GM12878 (cell line): ENCODE measurements around the gene STAB2. TPM values are rescaled to one million over a fixed set of nuclear protein-coding genes. Genes with fewer than 3 reads are reported as not detected.

Experiments
- ATAC-seq: fragments of 200-7000 bp; cut with Tn5 transposase; 3 replicates; pipeline ENCODE4 v1.9.1; 2020; ENCODE audit warnings: mild to moderate bottlenecking, moderate library complexity
- BruUV-seq: library from RNA; stranded (reverse); fragments of 400-500 nt; replicated peaks from 2 replicates; lab custom pipeline; 2021; lab: Mats Ljungman, UMichigan
- CTCF ChIA-PET: fragments of 300-600 bp; sonication (Branson Sonifier 250); formaldehyde crosslinking; extraction: SDS; loops from one replicate; lab custom pipeline; 2021; ENCODE audit warnings: inconsistent platforms; lab: Yijun Ruan, JAX
- POLR2A ChIA-PET: fragments of 350-600 bp; formaldehyde crosslinking; extraction: SDS; loops from one replicate; lab custom pipeline; 2021; ENCODE audit warnings: inconsistent platforms; lab: Charles Lee
- RAD21 ChIA-PET: fragments of 300-600 bp; sonication (Branson Sonifier 250); formaldehyde crosslinking; loops from one replicate; lab custom pipeline; 2023; ENCODE audit warnings: antibody characterized with exemption; ENCODE audit not compliant: unreplicated experiment; lab: Charles Lee
- SMC1A ChIA-PET: fragments of 300-600 bp; sonication (Branson Sonifier 250); formaldehyde crosslinking; loops from one replicate; lab custom pipeline; 2023; ENCODE audit not compliant: unreplicated experiment, uncharacterized antibody; lab: Charles Lee
- DNase-seq: peaks from one replicate; pipeline ENCODE4 v3.0.0-alpha.2; 2011; ENCODE audit warnings: low read depth, low spot score
- FAIRE-seq: peaks from 3 replicates; lab custom pipeline; 2011; peaks lifted over from hg19 to GRCh38; lab: Jason Lieb, UNC
- H2AFZ ChIP-seq: 2 replicates; pipeline ENCODE4 v1.6.0; 2011; ENCODE audit warnings: low read depth, low read length, control low read depth; ENCODE audit not compliant: control insufficient read depth
- H3K27ac ChIP-seq: 2 replicates; pipeline ENCODE4 v1.5.1; 2011; ENCODE audit warnings: control low read depth; ENCODE audit not compliant: control insufficient read depth, insufficient read depth
- H3K27me3 ChIP-seq, 2 experiments: replicated peaks in 1 of 2; 2 replicates each; pipeline versions ENCODE4 v1.6.0 to v1.6.1; 2011; ENCODE audit warnings: low read length in 1 of 2; ENCODE audit not compliant: control insufficient read depth in 2 of 2, insufficient read depth in 2 of 2
- H3K36me3 ChIP-seq, 2 experiments: 2 replicates each; pipeline ENCODE4 v1.5.1; 2011; ENCODE audit warnings: low read length in 1 of 2; ENCODE audit not compliant: control insufficient read depth in 2 of 2, insufficient read depth in 2 of 2
- H3K4me1 ChIP-seq: 2 replicates; pipeline ENCODE4 v1.6.1; 2011; ENCODE audit warnings: mild to moderate bottlenecking, low read length, moderate library complexity, mixed read lengths; ENCODE audit not compliant: control insufficient read depth, insufficient read depth
- H3K4me2 ChIP-seq: 2 replicates; pipeline ENCODE4 v1.6.0; 2011; ENCODE audit warnings: control low read depth; ENCODE audit not compliant: control insufficient read depth, insufficient read depth
- H3K4me3 ChIP-seq: fragments of 200-600 bp; sonication (generic); 2 replicates; pipeline ENCODE4 v1.5.1; 2016
- H3K79me2 ChIP-seq: 2 replicates; pipeline ENCODE4 v1.6.0; 2011; ENCODE audit warnings: low read length; ENCODE audit not compliant: control insufficient read depth, insufficient read depth
- H3K9ac ChIP-seq: 2 replicates; pipeline ENCODE4 v1.8.0; 2011; ENCODE audit warnings: low read length, control low read depth, mixed read lengths; ENCODE audit not compliant: control insufficient read depth, insufficient read depth
- H3K9me3 ChIP-seq: replicated peaks from 3 replicates; pipeline ENCODE4 v1.5.1; 2011; ENCODE audit warnings: mild to moderate bottlenecking, low read length; ENCODE audit not compliant: control insufficient read depth, insufficient read depth
- H4K20me1 ChIP-seq: 2 replicates; pipeline ENCODE4 v1.6.0; 2011; ENCODE audit not compliant: control insufficient read depth, insufficient read depth
- BCL11A ChIP-seq: IDR thresholded peaks from 2 replicates; pipeline ENCODE4 v1.6.1; 2011; ENCODE audit warnings: low read depth, low read length
- CBFB ChIP-seq: IDR thresholded peaks from 2 replicates; pipeline ENCODE4 v1.6.1; 2016; ENCODE audit warnings: antibody characterized with exemption, low read depth
- CEBPZ ChIP-seq: fragments of 150-350 bp; IDR thresholded peaks from 2 replicates; pipeline ENCODE4 v1.6.1; 2016; ENCODE audit warnings: low read depth, low read length
- GATAD2B ChIP-seq: fragments of 450-650 bp; conservative IDR thresholded peaks from 2 replicates; pipeline ENCODE4 v1.6.1; 2017; ENCODE audit warnings: low read depth, mild to moderate bottlenecking, moderate library complexity
- PKNOX1 ChIP-seq: fragments of 450-650 bp; IDR thresholded peaks from 2 replicates; pipeline ENCODE4 v1.6.1; 2016; ENCODE audit warnings: mild to moderate bottlenecking
- POU2F2 ChIP-seq: IDR thresholded peaks from 3 replicates; pipeline ENCODE4 v1.6.1; 2011; ENCODE audit warnings: low read depth, mild to moderate bottlenecking, low read length, borderline replicate concordance
- ZNF592 ChIP-seq: fragments of 450-650 bp; IDR thresholded peaks from 2 replicates; pipeline ENCODE4 v1.6.1; 2017; ENCODE audit warnings: mild to moderate bottlenecking, moderate library complexity
- WGBS: methylation state at CpG from one replicate; pipeline ENCODE4 v1.1.6; 2016; ENCODE audit warnings: low lambda C conversion rate; ENCODE audit not compliant: insufficient replicate concordance, insufficient coverage; ENCODE audit errors: missing lambda C conversion rate; 5-methylcytosine and 5-hydroxymethylcytosine counted together
- in situ Hi-C: fragments of 300-500 bp; cut with MboI; formaldehyde crosslinking; loops from 9 replicates; pipeline ENCODE4 v1.14.3; 2018; ENCODE audit warnings: mixed read lengths
- intact Hi-C: fragments of 100-400 bp; cut with micrococcal nuclease; formaldehyde crosslinking; loops from one replicate; pipeline ENCODE4 v1.14.2; 2022; ENCODE audit not compliant: unreplicated experiment
- polyA plus RNA-seq, 11 experiments: library from polyadenylated mRNA; depleted of rRNA in 4 of 11; unstranded in 6 of 11; stranded (reverse) in 5 of 11; fragments of >200 nt; fragmentation: Nextera tagmentation in 4 of 11; fragmentation: Illumina TruSeq in 1 of 11; extraction: Ambion mirVana in 4 of 11; extraction: Trizol in 1 of 11; gene quantifications; 1 replicate in 1 of 11; 2 replicates in 10 of 11; pipeline versions ENCODE4 v1.2.1 to v1.2.3, GENCODE V29; 2011 to 2016; ENCODE audit warnings: inconsistent platforms in 2 of 11, missing spikeins in 2 of 11, low read depth in 1 of 11
- total RNA-seq, 4 experiments: library from RNA; depleted of rRNA in 3 of 4; stranded (reverse); fragments of >200 nt in 3 of 4; fragmentation: Illumina TruSeq in 1 of 4; extraction: Trizol in 1 of 4; gene quantifications; 2 replicates each; pipeline versions ENCODE4 v1.2.1 to v1.2.3, GENCODE V29; 2013 to 2021
- TF ChIP-seq, protein P1 (sequence below): fragments of 450-650 bp; IDR thresholded peaks from 2 replicates; pipeline ENCODE4 v1.6.1; 2017; ENCODE audit warnings: borderline replicate concordance

Gene STAB2
- total and polyA plus RNA-seq, 10 of the 15 experiments (the other 5 are each of a cell fraction or from before 2014, with no cell fraction given) = 0.37 TPM; not detected in 9

DNA sequence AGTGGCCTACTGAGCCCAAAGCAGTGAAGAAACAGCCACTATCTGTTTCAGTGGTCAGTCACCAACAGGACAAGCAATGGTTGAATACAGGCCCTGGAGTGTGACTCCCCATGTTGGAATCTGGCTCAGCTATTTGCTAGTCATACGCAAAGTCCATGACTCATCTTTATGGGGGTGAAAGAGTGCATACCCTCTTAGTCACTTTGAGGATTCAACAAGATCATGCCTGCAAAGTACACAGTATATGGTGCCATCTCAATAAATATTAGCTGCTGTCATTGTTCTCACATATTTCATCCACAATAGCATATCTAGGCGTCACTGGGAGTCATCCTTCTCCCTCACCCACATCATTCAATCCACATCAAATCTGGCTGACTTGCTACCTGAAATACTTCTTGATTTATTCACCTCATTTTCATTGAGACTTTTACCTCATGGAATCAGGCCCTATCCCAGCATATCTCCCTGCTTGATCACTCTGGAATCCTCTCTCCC lies 26.4 kb upstream of the STAB2 start:
- Histone ChIP-seq H3K9ac (no peak overlapping the region), H3K9me3 (no peaks in the 10 kb centered on the region; the same call in 1 of the 3 replicates), H3K36me3 (no peaks in the 10 kb centered on the region), H3K4me3 (no peak overlapping the region), H2AFZ (no peak overlapping the region), H3K27ac (no peak overlapping the region), H3K27me3 (no peaks in the 10 kb centered on the region; a peak in 1 of 4 replicates), H3K4me2 (no peak overlapping the region), H4K20me1 (no peaks in the 10 kb centered on the region), H3K4me1 (no peaks in the 10 kb centered on the region), H3K79me2 (no peaks in the 10 kb centered on the region)
- no peak for DNase-seq
- intact Hi-C loops (no loop called here), in situ Hi-C loops (no loop called here)
- WGBS = 50% methylated on average over 2 of the region's 2 CpGs
- no peak for FAIRE-seq
- CTCF ChIA-PET = interaction anchor here (1.1 to 1.4 kb wide), 4 partner anchors 11 to 677 kb away, joined by 3 to 6 read pairs (median 4); no protein-coding TSS in a partner anchor
- POLR2A ChIA-PET = no interaction called here
- TF ChIP-seq ZNF592 (no peak), POU2F2 (no peak), CBFB (no peak), BCL11A (no peak), CEBPZ (no peak), PKNOX1 (no peak), GATAD2B (no peak)
- TF ChIP-seq, protein P1, sequence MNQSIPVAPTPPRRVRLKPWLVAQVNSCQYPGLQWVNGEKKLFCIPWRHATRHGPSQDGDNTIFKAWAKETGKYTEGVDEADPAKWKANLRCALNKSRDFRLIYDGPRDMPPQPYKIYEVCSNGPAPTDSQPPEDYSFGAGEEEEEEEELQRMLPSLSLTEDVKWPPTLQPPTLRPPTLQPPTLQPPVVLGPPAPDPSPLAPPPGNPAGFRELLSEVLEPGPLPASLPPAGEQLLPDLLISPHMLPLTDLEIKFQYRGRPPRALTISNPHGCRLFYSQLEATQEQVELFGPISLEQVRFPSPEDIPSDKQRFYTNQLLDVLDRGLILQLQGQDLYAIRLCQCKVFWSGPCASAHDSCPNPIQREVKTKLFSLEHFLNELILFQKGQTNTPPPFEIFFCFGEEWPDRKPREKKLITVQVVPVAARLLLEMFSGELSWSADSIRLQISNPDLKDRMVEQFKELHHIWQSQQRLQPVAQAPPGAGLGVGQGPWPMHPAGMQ = no peak
- RAD21 ChIA-PET = no interaction called here
- SMC1A ChIA-PET = no interaction called here
- BruUV-seq = no TSS peak
- no peak for ATAC-seq
